CD14-positive monocyte (primary cell): Measurements from ENCODE around the gene ADK. TPM values are rescaled to one million over a fixed set of nuclear protein-coding genes. Genes with fewer than 3 reads are reported as not detected.

Experiments used
- DNase-seq, 3 donors: peaks; one replicate each; pipeline ENCODE4 v3.0.0-alpha.2; 2011 to 2022
- H2AFZ ChIP-seq: 2 replicates; pipeline ENCODE4 v1.6.0; 2012; ENCODE audit warnings: mild to moderate bottlenecking, low read depth, low read length, inconsistent platforms; ENCODE audit not compliant: insufficient read depth, poor library complexity, severe bottlenecking
- H3K27ac ChIP-seq, 2 donors: 1 replicate in 1 of 2; 2 replicates in 1 of 2; pipeline ENCODE4 v1.5.1; 2012 to 2013; ENCODE audit warnings: low read length in 2 of 2, control low read depth in 1 of 2, inconsistent platforms in 1 of 2, low read depth in 1 of 2, mild to moderate bottlenecking in 1 of 2
- H3K27me3 ChIP-seq, 2 donors: one replicate each; pipeline versions ENCODE4 v1.6.0 to v1.6.1; 2011 to 2013; ENCODE audit warnings: low read length in 2 of 2; ENCODE audit not compliant: control insufficient read depth in 2 of 2, insufficient read depth in 2 of 2
- H3K36me3 ChIP-seq, 2 donors: replicated peaks in 1 of 2; 1 replicate in 1 of 2; 2 replicates in 1 of 2; pipeline versions ENCODE4 v1.5.1 to v1.6.1; 2012 to 2013; ENCODE audit warnings: low read length in 2 of 2, control low read depth in 1 of 2, inconsistent platforms in 1 of 2, mild to moderate bottlenecking in 1 of 2; ENCODE audit not compliant: insufficient read depth in 2 of 2, control insufficient read depth in 1 of 2
- H3K4me1 ChIP-seq, 2 donors: 1 replicate in 1 of 2; 2 replicates in 1 of 2; pipeline versions ENCODE4 v1.5.1 to v1.6.1; 2012 to 2013; ENCODE audit warnings: low read length in 2 of 2, control low read depth in 1 of 2, inconsistent platforms in 1 of 2, mild to moderate bottlenecking in 1 of 2, moderate library complexity in 1 of 2; ENCODE audit not compliant: insufficient read depth in 2 of 2, control insufficient read depth in 1 of 2
- H3K4me2 ChIP-seq: replicated peaks from 2 replicates; pipeline ENCODE3; 2012; ENCODE audit warnings: low read length, moderate library complexity, mild to moderate bottlenecking; ENCODE audit not compliant: poor library complexity, severe bottlenecking; ENCODE audit errors: extremely low read depth
- H3K4me3 ChIP-seq, 3 experiments: fragments of 200-600 bp in 1 of 3; sonication (generic) in 1 of 3; replicated peaks in 1 of 3; 1 replicate in 2 of 3; 2 replicates in 1 of 3; pipeline ENCODE4 v1.5.1; 2011 to 2013; ENCODE audit warnings: low read length in 3 of 3, mild to moderate bottlenecking in 3 of 3, control low read depth in 2 of 3, low read depth in 2 of 3, inconsistent platforms in 1 of 3, moderate library complexity in 1 of 3
- H3K79me2 ChIP-seq: 2 replicates; pipeline ENCODE4 v1.6.0; 2012; ENCODE audit warnings: mild to moderate bottlenecking, control low read depth, inconsistent platforms, low read length, moderate library complexity; ENCODE audit not compliant: insufficient read depth
- H3K9ac ChIP-seq: 2 replicates; pipeline ENCODE4 v1.6.0; 2017; ENCODE audit warnings: low read length, mild to moderate bottlenecking; ENCODE audit not compliant: insufficient read depth, poor library complexity, severe bottlenecking
- H3K9me3 ChIP-seq, 2 donors: replicated peaks in 1 of 2; 1 replicate in 1 of 2; 2 replicates in 1 of 2; pipeline versions ENCODE4 v1.5.1 to v1.6.1; 2012 to 2013; ENCODE audit warnings: low read length in 2 of 2, control low read depth in 1 of 2; ENCODE audit not compliant: control insufficient read depth in 1 of 2, insufficient read depth in 1 of 2
- H4K20me1 ChIP-seq: 2 replicates; pipeline ENCODE4 v1.6.0; 2012; ENCODE audit warnings: mild to moderate bottlenecking, low read length, control low read depth, moderate library complexity; ENCODE audit not compliant: insufficient read depth
- H3K27ac Mint-ChIP-seq, 7 donors: one replicate each; pipeline ENCODE4 v1.8.0; 2020; ENCODE audit warnings: mild to moderate bottlenecking in 7 of 7, mixed read lengths in 7 of 7, moderate library complexity in 6 of 7, inconsistent platforms in 2 of 7
- H3K27me3 Mint-ChIP-seq, 3 donors: one replicate each; pipeline ENCODE4 v1.8.0; 2021 to 2022; ENCODE audit warnings: low read depth in 3 of 3, mild to moderate bottlenecking in 3 of 3, mixed read lengths in 3 of 3, moderate library complexity in 3 of 3, inconsistent platforms in 1 of 3
- H3K36me3 Mint-ChIP-seq, 2 donors: one replicate each; pipeline ENCODE4 v1.8.0; 2020; ENCODE audit warnings: mixed read lengths in 2 of 2, inconsistent platforms in 1 of 2, mild to moderate bottlenecking in 1 of 2
- H3K4me1 Mint-ChIP-seq: one replicate; pipeline ENCODE4 v1.8.0; 2020; ENCODE audit warnings: mild to moderate bottlenecking, mixed read lengths
- H3K4me3 Mint-ChIP-seq, 2 donors: one replicate each; pipeline ENCODE4 v1.8.0; 2020; ENCODE audit warnings: mild to moderate bottlenecking in 2 of 2, mixed read lengths in 2 of 2, moderate library complexity in 1 of 2
- H3K9me3 Mint-ChIP-seq, 7 donors: one replicate each; pipeline ENCODE4 v1.8.0; 2020 to 2022; ENCODE audit warnings: mixed read lengths in 7 of 7, mild to moderate bottlenecking in 6 of 7, moderate library complexity in 6 of 7, inconsistent platforms in 2 of 7
- CTCF ChIP-seq: fragments of 200-600 bp; IDR thresholded peaks from one replicate; pipeline ENCODE4 v1.8.0; 2022; ENCODE audit warnings: antibody characterized with exemption, mild to moderate bottlenecking
- WGBS: methylation state at CpG from one replicate; pipeline ENCODE4 v1.1.5; 2013; ENCODE audit warnings: missing lambda C conversion rate; ENCODE audit not compliant: insufficient coverage; 5-methylcytosine and 5-hydroxymethylcytosine counted together
- intact Hi-C, 2 donors: fragments of 100-400 bp; cut with micrococcal nuclease; formaldehyde crosslinking; loops; one replicate each; pipeline versions ENCODE4 v1.15.0 to v1.15.1; 2023
- polyA plus RNA-seq, 3 donors: library from polyadenylated mRNA; depleted of rRNA in 1 of 3; unstranded in 2 of 3; stranded (reverse) in 1 of 3; fragments of 300-500 nt in 2 of 3; fragments of >200 nt in 1 of 3; fragmentation: Illumina TruSeq in 2 of 3; gene quantifications; 1 replicate in 2 of 3; 2 replicates in 1 of 3; pipeline ENCODE4 v1.2.3, GENCODE V29; 2012 to 2021

The ADK gene
- polyA plus RNA-seq, 3 donors = 6.4 to 38.2 (median 35.7) TPM

- H3K4me1 ChIP-seq = peaks cover 8 to 9% of the 10 kb centered on the region in 2 donors
- no peaks in the 10 kb centered on the region for H3K79me2 ChIP-seq
- no peak for DNase-seq
- H3K27me3 ChIP-seq = no peaks in the 10 kb centered on the region
- Mint-ChIP-seq H3K9me3 (no peaks in the 10 kb centered on the region), H3K27me3 (peaks cover 0 to 2% (median 0%) of the 10 kb centered on the region in 3 donors), H3K4me1 (peaks cover 13% of the 10 kb centered on the region), H3K4me3 (no peak overlapping the region), H3K27ac (peak overlapping the region in 1 of 7 donors; percentile 64), H3K36me3 (peaks cover 14 to 19% of the 10 kb centered on the region in 2 donors)
- no peak overlapping the region for H3K4me3 ChIP-seq
- H3K9ac ChIP-seq = no peak overlapping the region
- no CpG with 5 or more reads among the region's 3 CpGs for WGBS
- H3K27ac ChIP-seq = no peak overlapping the region
- no peak overlapping the region for H2AFZ ChIP-seq
- no peaks in the 10 kb centered on the region for H4K20me1 ChIP-seq
- peaks cover 2 to 4% of the 10 kb centered on the region in 2 donors for H3K36me3 ChIP-seq
- no peak for TF ChIP-seq CTCF
- intact Hi-C loops = no loop called here
- no peaks in the 10 kb centered on the region for H3K9me3 ChIP-seq
- H3K4me2 ChIP-seq = no peak overlapping the region
These were observed 243.5 kb downstream of the ADK start for GRCh38 chr10:74394416-74394969.

- no peaks in the 10 kb centered on the region for H3K4me1 Mint-ChIP-seq
- peaks cover 19 to 47% of the 10 kb centered on the region in 2 donors for H3K36me3 Mint-ChIP-seq
- no peak overlapping the region for H3K4me3 Mint-ChIP-seq
- Histone ChIP-seq H3K4me2 (no peak overlapping the region), H3K4me3 (no peak overlapping the region), H3K9ac (no peak overlapping the region), H3K27ac (no peak overlapping the region), H3K9me3 (peaks cover 0 to 13% of the 10 kb centered on the region in 2 donors), H3K27me3 (no peaks in the 10 kb centered on the region), H3K79me2 (no peaks in the 10 kb centered on the region), H3K36me3 (peaks cover 2 to 9% of the 10 kb centered on the region in 2 donors), H2AFZ (no peak overlapping the region), H4K20me1 (no peaks in the 10 kb centered on the region), H3K4me1 (no peaks in the 10 kb centered on the region)
- no peak for DNase-seq
- peaks cover 2 to 19% (median 7%) of the 10 kb centered on the region in 7 donors for H3K9me3 Mint-ChIP-seq
- no peak overlapping the region for H3K27ac Mint-ChIP-seq
- no peak for TF ChIP-seq CTCF
- H3K27me3 Mint-ChIP-seq = peaks cover 0 to 2% (median 0%) of the 10 kb centered on the region in 3 donors
- intact Hi-C loops = no loop called here
- no CpG with 5 or more reads among the region's 3 CpGs for WGBS
These were observed 249.2 kb downstream of the ADK start for GRCh38 chr10:74400186-74400585.
